ENCODE data around the gene GTF2IRD1.

The GTF2IRD1 gene

GRCh38 chr7:74570533-74571156 is 116.9 kb downstream of the GTF2IRD1 start:
- TF ChIP-seq CTCF (IDR thresholded peaks at IDR 0.05; ENCODE audit: low read depth, low read length, missing control alignments), result no peak
- no peak overlapping the region for H3K4me3 ChIP-seq (replicated peaks; ENCODE audit: low read depth, low read length)
- no peak for DNase-seq (ENCODE audit: extremely low read depth, low read depth)

GRCh38 chr7:74572301-74572979 is 118.7 kb downstream of the GTF2IRD1 start:
- no peak overlapping the region for H3K4me3 ChIP-seq (replicated peaks; ENCODE audit: low read depth, low read length)
- DNase-seq (ENCODE audit: extremely low read depth, low read depth), result no peak
- TF ChIP-seq CTCF (IDR thresholded peaks at IDR 0.05; ENCODE audit: low read depth, low read length, missing control alignments), result no peak

- no peak overlapping the region for H3K4me3 ChIP-seq (replicated peaks; ENCODE audit: low read depth, low read length)
- no peak for DNase-seq (ENCODE audit: extremely low read depth, low read depth)
- no peak for TF ChIP-seq CTCF (IDR thresholded peaks at IDR 0.05; ENCODE audit: low read depth, low read length, missing control alignments)
Observed at GRCh38 chr7:74573512-74573911, 119.8 kb downstream of the GTF2IRD1 start.

- TF ChIP-seq CTCF (IDR thresholded peaks at IDR 0.05; ENCODE audit: low read depth, low read length, missing control alignments), result no peak
- no peak for DNase-seq (ENCODE audit: extremely low read depth, low read depth)
- H3K4me3 ChIP-seq (replicated peaks; ENCODE audit: low read depth, low read length), result no peak overlapping the region
Observed at GRCh38 chr7:74575083-74575784, 121.5 kb downstream of the GTF2IRD1 start.

- TF ChIP-seq CTCF (IDR thresholded peaks at IDR 0.05; ENCODE audit: low read depth, low read length, missing control alignments), result no peak
- no peak for DNase-seq (ENCODE audit: extremely low read depth, low read depth)
- H3K4me3 ChIP-seq (replicated peaks; ENCODE audit: low read depth, low read length), result no peak overlapping the region
Observed at GRCh38 chr7:74575811-74576210, 122.1 kb downstream of the GTF2IRD1 start.

- no peak for DNase-seq (ENCODE audit: extremely low read depth, low read depth)
- no peak overlapping the region for H3K4me3 ChIP-seq (replicated peaks; ENCODE audit: low read depth, low read length)
- TF ChIP-seq CTCF (IDR thresholded peaks at IDR 0.05; ENCODE audit: low read depth, low read length, missing control alignments), result no peak
Observed at GRCh38 chr7:74579800-74580685, 126.3 kb downstream of the GTF2IRD1 start.
